OCI-M2 (cell line): ENCODE data around the gene TEKT3.

Source experiments
- DNase-seq: peaks from one replicate; lab custom pipeline; 2025; ENCODE audit not compliant: unreplicated experiment; lab: John Stamatoyannopoulos, UW

TEKT3 gene

DNA sequence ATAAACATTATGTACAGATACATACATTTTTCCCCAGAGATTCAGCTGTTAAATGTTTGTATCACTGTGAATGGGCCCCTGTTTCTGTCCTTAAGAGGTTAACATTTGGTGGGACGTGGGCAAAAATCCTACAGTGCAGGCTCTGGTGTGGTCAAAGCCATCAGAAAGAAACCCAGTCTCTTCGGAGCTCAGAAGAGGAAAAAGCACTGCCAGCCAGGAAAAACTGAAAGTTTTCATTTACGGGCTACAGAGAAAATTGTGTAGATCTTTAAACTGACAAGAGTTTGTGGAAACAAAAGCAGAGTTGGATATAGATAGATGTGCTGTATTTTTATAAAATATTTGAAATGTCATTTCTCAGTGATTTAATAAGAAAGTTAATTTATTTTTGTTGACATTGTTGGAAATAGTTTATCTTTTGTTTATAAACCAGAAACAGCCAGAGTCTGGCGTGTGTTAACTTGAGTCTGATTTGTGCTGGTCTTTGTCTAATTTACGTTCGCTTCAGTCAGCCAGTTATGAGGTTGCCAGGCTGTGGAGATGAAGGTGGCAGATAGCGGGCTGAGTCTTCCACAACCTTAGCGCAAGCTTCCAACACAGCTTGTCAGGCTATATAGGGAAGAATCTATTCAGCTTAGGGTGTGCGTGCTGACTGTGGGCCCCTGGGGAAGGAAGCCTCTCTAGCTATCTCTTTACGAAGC, 9.5 kb upstream of the TEKT3 start:
- no peak for DNase-seq

DNA sequence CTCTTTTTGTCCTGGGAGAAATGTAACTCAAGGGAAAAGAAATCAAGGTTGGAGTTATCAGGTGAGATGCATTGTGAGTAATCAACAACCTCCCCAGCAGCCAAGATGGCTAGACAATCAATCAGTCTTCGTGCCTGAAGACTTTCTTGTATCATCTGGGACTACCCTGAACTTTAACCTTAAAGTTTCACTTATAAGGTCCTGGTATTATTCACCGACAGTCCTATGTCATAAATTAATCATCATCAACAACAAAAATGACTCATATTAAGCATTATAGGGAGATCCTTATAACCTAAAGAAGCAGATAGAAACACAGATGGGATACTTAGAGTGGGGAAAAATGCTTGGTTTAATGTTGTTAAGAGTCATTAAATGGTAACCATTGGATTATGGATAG, 7.7 kb upstream of the TEKT3 start:
- DNase-seq: no peak

DNA sequence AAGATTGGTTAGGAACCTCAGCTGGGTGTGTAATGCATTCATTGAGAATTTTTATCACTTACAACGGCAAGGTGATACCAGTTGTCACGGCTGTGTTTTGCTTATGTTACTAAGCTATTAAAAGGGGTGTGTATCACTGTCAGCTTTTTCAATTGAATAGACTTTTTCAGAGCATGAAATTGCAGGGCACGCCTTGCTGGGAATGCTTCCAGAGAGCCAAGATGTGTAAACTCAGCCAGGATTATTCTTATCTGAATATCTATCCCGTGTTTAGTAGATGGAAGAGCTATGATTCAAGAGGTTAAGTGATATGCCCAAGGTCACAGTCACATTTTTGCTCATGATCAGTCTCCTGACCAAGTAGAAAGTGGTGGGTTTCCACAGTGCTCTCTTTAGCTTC, 6.6 kb upstream of the TEKT3 start:
- DNase-seq: no peak

DNA sequence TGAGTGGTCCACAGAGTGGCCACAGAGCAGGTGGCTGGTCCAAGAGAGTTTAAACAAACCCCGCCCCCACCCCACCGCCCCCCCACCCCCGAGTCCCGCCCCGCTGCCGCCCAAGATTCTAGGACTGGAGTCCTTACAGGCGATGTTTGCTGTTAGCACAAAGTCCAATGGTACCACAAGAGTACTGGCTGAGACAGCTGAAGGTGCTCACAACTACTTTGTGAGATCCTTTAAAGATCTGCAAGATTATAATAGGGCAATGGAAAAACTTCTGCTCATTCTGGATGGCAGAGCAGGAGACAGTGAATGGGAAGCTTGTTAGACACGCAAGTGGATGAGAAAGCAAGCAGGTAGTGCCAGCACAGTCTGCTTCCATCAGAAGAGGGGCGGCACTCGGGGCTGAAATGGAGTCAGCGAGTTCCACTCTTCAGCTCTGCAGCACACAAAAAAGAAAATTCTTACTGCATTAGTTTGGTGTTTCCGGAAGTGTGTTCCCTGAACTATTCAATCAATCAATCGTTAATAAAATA, 4.7 kb upstream of the TEKT3 start:
- no peak for DNase-seq

DNA sequence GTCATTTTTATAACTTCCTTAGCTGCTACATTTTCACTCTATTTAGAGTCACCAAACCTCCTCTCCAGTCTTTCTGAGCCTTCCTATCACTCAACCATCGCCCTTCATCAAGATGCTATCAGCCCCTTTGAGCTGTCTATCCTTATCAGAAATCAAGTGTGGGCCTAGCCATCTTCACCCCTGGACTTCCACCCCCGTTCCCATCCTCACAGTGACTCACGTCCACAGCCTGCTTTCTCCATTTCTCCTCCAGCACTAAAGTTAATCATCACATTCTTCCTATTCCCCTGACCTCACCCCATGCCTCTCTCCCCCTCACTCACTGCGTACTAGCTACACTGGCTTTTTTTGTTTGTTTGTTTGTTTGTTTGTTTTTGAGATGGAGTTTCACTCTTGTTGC, 2.4 kb upstream of the TEKT3 start:
- DNase-seq: no peak

DNA sequence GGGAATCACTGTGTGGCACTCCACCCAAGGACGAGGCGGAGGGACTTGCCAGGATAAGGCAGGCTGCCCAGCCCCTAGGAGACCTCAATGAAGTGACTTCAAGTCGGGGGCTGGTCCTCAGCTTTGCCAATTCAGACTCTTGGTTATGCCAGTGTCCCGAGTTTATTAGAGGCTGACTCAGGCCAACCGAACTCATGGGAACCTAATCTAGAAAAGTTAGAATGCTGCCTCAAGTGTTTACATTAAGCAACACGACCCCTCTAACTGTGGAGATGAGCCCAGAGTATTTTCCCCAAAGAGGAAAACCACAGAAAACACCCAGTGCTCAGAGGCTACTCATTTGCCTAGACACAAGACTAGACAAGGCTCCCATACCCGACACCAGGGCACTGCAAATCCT, 1.1 kb upstream of the TEKT3 start:
- DNase-seq: no peak

DNA sequence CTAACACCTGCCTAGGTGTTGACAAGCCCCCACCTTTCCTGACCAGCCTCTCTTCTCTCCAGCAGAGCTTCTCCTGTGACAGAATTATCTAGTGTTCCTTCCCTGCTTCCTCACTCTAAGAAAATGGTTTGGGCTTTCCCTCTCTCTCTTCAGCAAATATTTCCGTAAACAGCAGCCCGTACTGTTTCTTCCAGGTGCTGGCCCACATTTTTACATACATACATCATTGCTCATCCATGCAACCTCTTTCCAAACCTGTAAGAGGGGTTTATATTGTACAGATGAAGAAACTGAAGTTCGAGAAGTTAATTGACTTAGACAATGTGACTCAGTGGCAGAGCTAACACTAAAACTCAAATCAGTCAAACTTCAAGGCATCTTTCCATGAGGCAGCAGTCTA, 569 bp upstream of the TEKT3 start:
- no peak for DNase-seq

DNA sequence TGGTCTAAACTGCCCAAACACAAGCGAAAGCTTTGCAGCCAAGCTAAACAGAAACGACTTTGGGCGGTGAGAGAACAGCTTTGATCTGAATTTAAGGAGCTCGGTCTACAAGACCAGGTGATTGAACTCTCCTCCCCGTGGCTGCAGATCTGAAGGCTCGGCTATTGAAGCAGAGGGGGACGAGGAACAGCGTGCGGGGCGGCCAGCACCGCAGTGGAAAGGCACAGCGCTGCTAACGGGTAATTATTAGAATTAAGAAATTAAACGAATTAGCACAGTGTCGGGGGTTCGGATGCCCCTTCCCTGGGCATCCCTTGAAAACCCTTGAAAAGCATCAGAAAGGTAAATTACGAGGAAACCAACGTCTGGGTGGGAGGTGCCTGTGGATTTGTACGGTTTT, 431 bp downstream of the TEKT3 start:
- DNase-seq: no peak

DNA sequence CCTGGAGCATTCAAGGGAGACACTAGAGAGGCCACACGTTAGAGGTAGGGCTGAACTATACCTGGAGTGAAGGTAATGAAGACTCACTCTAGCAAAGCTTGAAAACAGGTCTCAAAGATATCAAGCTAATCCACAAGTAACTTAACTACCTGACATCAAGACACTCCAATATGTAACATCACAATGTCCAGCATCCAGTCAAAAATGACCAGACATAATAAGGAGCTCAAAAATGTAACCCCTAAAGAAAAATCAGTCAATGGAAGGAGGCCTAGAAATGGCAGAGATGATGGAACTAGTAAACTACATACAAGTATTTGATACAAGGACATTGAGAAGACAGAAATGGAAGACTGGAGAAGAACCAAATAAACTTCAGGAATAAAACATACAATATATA, 6.0 kb downstream of the TEKT3 start:
- no peak for DNase-seq

DNA sequence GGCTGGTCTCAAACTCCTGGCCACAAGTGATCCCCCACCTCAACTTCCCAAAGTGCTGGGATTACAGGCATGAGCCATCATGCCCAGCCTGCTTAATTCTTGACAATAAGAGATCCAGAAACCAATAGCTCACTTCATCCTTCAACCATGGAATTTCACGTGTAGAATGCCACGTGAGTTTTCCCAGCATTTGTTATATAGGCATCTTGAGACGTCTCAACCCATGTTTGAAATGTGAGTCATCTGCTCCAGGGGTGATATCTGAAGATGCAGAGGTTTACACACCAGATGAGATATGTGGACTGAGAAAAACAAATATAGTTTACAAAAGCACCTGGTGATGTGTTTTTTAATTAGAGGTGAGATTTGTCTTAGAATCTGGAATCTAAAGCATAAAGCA, 7.1 kb downstream of the TEKT3 start:
- DNase-seq: no peak

DNA sequence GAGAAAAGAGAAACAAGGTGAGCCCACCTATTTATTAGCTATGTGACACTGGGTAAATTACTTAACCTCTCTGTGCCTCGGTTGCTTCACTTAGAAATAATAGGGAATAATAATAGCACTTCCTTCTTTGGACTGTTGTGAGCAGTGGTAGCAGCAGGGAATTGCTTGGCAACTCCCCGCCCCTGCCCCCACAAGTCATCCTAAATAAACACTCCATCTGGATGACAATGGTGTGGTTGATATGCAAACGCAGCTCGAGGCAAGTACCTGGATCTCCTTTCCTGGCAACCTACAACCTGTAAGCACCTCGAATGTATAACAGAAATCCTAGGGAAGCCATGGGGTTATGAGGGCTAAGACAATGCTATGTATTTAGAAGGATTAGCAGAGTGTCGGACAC, 9.1 kb downstream of the TEKT3 start:
- DNase-seq: no peak

DNA sequence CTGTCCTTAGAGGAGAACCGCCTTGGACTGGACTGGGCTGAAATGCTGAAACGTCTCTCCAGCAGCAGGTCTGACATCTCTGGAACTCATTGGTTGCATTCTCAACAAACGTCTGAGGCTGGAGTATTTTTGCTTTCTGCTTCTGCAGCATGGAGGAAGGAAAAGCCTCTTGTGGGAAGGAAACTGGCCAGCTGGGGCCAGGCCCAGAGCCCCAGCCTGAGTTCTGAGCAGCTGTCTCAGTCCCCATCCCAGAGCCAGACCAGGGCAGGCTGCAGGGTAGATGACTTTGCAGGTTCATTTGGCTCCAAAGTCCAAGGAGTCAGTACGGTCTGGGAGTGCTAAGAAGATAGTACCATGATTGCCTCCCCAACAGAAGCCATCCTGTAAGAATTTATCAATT, 18.3 kb downstream of the TEKT3 start:
- no peak for DNase-seq

DNA sequence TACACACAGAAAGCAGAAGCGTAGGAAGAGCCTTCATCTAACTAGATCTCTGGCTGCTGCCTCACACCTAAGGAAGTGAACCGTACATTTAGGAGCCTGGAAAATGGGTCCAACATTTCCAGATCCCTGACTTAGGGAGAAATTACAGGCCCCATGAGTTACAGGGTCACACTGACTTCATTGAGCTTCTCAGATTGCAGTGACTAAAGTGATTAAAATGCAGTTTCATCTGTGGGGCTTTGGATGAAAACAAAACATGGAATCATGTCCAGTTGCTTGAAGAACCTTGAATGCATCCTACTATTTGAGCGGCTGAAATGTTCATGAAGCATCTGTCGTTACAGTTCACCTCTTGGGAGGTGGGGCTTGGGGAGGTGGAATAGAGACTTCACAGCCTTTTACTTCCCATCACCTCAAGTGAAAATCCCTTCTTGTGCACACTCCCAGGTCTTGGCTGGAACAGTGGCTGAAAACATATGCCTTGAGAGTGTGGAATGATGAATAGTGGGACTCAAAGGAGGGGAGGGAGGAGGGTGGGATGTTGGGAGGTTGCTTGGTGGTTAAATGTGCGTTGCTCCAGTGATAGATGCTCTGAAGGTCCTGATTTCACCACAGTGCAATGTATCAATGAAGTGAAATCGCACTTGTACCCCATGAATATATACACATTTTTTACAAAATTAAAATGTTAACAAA, 19.7 kb downstream of the TEKT3 start:
- no peak for DNase-seq

DNA sequence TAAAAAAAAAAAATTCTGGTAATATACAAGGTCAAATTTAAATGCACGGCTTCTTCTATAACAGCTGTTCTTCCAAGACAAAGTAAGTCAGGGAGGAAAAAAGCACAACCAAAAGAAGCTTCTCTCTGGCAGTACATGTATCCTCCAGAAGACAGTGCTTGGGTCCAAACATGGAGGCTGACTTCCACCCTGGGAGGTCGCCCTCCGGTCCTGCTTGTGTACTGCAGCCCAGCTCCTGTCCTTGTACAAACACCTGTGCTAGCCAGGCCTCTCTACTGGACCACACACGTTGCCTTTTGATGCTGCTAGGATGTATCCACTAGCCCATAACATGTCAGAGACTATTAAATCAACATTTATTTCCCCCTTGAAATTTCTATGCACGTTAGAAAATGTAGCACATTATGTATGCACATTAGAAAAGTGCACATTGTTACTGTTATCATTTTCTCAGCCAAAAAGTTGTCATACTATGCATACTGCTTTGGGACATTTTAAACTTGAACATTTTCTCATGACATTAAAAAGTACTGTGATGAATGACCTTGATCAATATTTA, 21.9 kb downstream of the TEKT3 start:
- no peak for DNase-seq

DNA sequence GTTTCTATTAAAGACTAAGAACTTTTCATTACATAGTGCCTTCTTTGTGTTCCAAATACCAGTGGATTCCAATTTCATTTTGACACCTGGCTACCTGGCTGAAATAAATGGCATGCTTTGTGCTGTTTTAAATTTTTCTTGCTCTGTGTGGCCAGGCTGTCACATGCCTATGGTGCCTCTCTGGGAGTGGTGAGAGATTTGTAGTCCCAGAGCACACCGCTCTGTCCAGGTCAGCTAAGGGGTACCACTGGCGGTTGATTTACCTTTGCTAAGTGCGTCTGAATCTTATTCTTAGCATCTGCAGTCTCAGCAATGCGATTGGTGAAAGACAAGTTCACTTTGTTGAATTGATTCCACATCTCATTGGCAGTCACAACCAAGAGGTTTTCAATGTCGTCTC, 29.4 kb downstream of the TEKT3 start:
- no peak for DNase-seq

DNA sequence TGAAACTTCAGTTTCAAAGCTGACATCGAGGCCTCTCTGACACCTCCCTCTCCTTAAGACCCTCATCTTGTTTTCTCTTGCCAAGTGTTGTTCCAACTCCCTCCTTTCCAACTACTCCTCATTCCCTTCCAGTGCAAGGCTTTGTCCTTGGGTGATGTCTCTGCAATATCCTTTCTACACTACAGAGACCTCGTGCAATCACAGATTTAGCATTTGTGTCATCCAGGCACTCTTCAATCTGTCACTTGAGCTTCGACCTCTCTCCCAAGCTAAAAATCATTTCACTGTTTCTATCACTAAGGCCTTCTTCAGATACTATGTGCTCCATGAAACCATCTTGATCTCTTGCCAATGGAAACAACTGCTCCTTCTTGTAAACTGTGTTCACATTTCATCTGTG, 31.6 kb downstream of the TEKT3 start:
- DNase-seq: no peak

DNA sequence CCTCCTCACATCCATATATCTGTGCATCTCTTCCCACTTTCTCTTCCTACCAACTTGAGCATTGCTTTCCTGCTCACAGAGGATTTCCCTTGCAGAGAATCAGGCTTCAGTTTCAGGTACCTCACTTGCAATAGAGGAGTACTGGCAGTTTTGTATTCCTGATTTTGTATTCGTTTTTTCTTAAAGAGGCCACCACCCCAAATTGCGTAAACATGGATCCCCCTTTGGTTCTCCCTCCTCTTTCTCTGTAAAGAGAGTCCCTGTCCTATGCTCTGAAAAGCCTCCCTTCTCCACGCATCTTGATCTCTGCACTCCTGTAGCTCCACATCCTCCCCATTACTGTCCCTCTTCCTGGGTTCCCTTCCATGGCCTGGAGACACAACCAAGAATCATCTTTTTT, 32.2 kb downstream of the TEKT3 start:
- no peak for DNase-seq

DNA sequence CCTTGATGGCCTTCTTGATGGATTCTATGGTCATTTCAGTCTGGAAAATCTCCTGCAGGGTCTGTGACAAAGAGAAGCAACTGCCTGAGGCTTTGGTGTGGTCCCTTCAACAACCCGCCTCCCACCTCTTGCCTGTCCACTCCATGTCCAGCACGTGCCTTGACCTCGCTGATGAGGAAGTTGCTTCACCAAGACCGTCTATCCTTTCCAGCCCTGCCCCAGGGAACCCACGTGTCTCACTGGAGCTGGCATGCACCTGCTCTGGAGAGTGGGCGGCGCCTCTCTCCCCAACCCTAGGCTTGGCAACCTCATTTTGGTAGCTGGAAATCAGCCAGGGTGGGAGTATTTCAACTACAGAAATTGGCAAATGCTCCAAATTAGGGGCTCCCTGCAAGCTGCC, 32.6 kb downstream of the TEKT3 start:
- no peak for DNase-seq

DNA sequence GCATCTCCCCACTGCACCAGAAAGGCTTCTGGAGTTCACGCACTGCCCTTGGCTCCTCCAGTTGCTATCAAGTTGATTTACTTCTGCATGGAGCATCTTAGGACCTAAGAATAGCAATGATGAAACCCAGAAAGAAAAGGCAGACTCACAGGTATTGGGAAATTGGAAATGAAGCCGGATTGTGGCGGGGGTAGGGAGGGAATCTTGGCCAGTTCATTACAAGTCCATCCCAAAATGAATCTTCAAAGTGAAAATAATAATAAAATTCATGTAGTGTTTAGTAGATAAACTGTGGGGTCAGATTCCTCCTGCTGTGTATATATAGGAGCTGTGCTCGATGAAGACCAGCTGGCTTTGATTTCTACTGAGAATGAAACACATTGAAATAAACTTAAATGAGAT, 33.7 kb downstream of the TEKT3 start:
- no peak for DNase-seq

DNA sequence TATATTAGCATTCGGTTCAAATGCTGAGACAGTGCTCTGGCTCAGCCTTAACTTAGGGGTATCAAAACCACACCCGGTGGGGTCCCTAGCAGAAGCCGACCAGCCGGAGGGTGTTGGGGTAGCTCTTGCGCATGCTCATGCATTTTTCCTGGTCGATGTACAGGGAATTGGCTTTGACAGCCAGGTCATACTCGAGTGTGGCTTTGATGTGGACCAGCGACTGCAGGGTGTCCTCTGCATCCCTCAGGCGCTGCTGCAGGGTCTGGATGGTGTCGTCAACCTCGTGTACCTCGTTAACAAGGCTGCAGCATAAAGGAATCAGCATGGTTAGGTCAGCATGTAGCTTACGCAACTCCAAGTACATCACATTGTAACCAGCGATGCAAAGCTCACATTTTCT, 37.5 kb downstream of the TEKT3 start:
- no peak for DNase-seq

DNA sequence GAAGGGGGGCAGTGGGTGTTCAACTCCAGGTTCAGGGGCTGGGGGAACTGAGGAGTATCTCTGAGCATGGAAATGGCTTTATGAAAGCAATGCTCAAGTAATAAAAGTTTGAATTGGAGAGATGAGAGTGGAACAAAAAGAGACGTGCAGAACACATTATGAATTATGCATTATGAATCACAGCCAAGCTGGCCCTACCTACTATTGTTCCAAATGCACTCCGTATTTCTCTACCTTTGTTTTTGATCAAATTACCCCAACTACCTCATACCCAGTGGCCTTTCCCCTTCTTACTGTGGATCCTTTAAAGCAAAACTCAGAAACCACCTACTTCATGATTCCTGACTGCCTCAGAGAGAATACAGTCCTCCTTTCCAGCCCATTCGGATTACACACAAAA, 38.1 kb downstream of the TEKT3 start:
- DNase-seq: no peak

DNA sequence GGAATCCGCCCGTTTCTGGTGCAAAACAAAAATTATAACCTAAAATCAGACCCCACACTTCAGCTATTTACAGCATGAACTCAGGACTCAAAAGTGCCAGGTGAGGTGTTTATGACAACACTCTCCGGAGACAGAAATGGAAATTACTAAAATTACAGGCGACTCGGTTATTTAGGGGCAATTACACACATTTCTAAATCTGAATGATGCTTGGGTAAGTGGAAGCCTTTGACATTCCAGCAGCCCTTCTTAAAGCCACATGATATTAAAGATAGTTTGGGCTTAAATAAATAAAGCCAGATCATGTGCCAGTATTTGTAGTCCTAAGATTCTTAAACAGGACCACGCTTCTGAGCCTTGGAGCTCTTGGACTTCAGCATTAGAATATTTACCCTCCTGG, 39.6 kb downstream of the TEKT3 start:
- DNase-seq: no peak

DNA sequence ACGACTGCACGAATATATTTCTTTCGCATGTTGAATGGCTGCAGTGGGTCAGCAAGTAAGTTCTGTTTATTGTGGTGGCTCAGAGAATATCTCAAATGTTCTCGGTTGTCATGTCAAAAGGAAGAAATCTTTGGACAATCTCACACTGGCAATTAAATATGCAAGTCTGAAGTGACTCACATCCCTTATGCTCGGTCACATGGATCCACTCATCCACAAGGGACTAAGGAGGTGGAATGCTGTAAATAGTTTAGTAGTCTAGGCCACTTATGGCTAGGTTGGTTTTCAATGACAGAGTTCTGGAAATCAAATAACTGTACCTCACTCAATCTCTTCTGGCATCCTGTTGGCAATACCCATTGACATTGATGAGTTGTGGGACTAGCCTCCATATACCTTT, 43.2 kb downstream of the TEKT3 start:
- DNase-seq: no peak
